RCC 7860 (cell line): ENCODE results near the gene GMDS.

ENCODE experiments used
- DNase-seq: peaks from one replicate; pipeline ENCODE4 v3.0.0-alpha.2; 2015; ENCODE audit warnings: low spot score
- FAIRE-seq: peaks from 2 replicates; lab custom pipeline; 2012; peaks lifted over from hg19 to GRCh38; lab: Jason Lieb, UNC

GMDS gene

GRCh38 chr6:2242311-2242710, 3.1 kb downstream of the GMDS start:
- FAIRE-seq (no peak), DNase-seq (no peak)

GRCh38 chr6:2240961-2241360, 4.4 kb downstream of the GMDS start:
- no peak for DNase-seq
- FAIRE-seq = no peak

GRCh38 chr6:2237001-2237400, 8.4 kb downstream of the GMDS start:
- no peak for DNase-seq
- FAIRE-seq = no peak

- FAIRE-seq = no peak
- DNase-seq = no peak
These were observed 9.5 kb downstream of the GMDS start for GRCh38 chr6:2235777-2236495.

- DNase-seq (no peak), FAIRE-seq (no peak)
These were observed 13.0 kb downstream of the GMDS start for GRCh38 chr6:2232445-2232844.

GRCh38 chr6:2231438-2231837, 14.0 kb downstream of the GMDS start:
- FAIRE-seq (no peak), DNase-seq (no peak)

- FAIRE-seq (no peak), DNase-seq (no peak)
These were observed 14.6 kb downstream of the GMDS start for GRCh38 chr6:2230659-2231277.

GRCh38 chr6:2229742-2230141, 15.7 kb downstream of the GMDS start:
- FAIRE-seq = no peak
- no peak for DNase-seq

GRCh38 chr6:2229039-2229438, 16.4 kb downstream of the GMDS start:
- no peak for FAIRE-seq

GRCh38 chr6:2228392-2228791, 17.0 kb downstream of the GMDS start:
- DNase-seq (no peak), FAIRE-seq (no peak)

More at GRCh38 chr6:2229039-2229438, 16.4 kb downstream of the GMDS start:
- no peak for DNase-seq

- FAIRE-seq (no peak), DNase-seq (no peak)
These were observed 18.6 kb downstream of the GMDS start for GRCh38 chr6:2226775-2227174.

GRCh38 chr6:2225422-2226392, 19.7 kb downstream of the GMDS start:
- FAIRE-seq (no peak), DNase-seq (no peak)

GRCh38 chr6:2224847-2225382, 20.5 kb downstream of the GMDS start:
- no peak for DNase-seq
- FAIRE-seq = no peak

GRCh38 chr6:2222275-2222842, 23.0 kb downstream of the GMDS start:
- FAIRE-seq (no peak), DNase-seq (no peak)

- DNase-seq (no peak), FAIRE-seq (no peak)
These were observed 23.6 kb downstream of the GMDS start for GRCh38 chr6:2221726-2222274.

GRCh38 chr6:2220154-2220553, 25.3 kb downstream of the GMDS start:
- DNase-seq = no peak
- FAIRE-seq = no peak

- DNase-seq = no peak
- no peak for FAIRE-seq
These were observed 26.5 kb downstream of the GMDS start for GRCh38 chr6:2218866-2219265.

- FAIRE-seq (no peak), DNase-seq (no peak)
These were observed 28.5 kb downstream of the GMDS start for GRCh38 chr6:2216794-2217383.

- FAIRE-seq (no peak), DNase-seq (peak; percentile 29)
These were observed 30.1 kb downstream of the GMDS start for GRCh38 chr6:2215342-2215741.

- no peak for DNase-seq
- no peak for FAIRE-seq
These were observed 32.3 kb downstream of the GMDS start for GRCh38 chr6:2213086-2213485.
